Measurements from ENCODE around the gene TPM4. TPM values are rescaled to one million over a fixed set of nuclear protein-coding genes. Genes with fewer than 3 reads are reported as not detected.

The TPM4 gene
- total and polyA plus RNA-seq, 2 experiments from 2014 or later = 223 to 288 TPM

DNA sequence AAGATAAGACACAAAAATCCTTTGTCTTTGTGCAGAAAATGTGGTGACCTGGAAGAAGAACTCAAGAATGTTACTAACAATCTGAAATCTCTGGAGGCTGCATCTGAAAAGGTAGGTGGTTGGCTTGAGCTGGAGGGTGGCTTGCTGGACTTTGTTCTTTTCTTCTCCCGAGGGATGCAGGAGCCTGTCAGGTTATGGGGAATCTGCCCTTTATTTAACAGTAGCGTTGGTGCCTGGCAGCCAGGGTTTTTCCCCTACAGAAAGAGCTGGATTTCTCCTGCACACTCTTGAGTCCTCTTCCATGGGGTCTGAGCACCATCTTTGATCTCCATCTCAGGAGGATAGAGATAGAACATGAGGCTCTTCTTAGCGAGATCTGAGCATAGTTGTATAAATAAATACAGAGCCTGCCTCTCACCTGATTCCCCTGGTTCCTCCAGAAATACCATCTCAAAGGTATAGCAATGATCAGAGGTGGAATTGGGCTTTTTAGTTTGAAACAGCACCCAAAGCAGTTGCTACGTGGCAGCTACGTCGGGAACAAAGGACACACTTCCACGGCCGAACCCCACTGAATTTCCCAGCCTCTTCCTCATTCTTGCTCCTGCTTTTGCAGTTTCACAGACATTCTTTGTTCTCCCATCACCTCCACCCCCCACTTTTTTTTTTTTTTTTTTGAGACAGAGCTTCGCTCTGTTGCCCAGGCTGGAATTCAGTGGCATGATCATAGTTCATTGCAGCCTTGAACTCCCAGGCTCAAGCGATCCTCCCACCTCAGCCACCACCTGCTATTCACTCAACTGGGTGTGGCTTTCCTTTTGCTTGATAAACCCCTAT, 12.9 kb downstream of the TPM4 start:
- Histone ChIP-seq H2AFZ (no peak overlapping the region), H3K36me3 (ENCODE audit: insufficient read depth) (peaks cover 93% of the 10 kb centered on the region), H3K4me2 (no peak overlapping the region), H3K79me2 (replicated peaks; ENCODE audit: insufficient read depth) (peaks cover 9% of the 10 kb centered on the region), H3K4me3 (no peak overlapping the region), H3K27me3 (ENCODE audit: insufficient read depth) (no peaks in the 10 kb centered on the region), H4K20me1 (replicated peaks; ENCODE audit: insufficient read depth) (peaks cover 22% of the 10 kb centered on the region), H3F3A (replicated peaks; ENCODE audit: low read depth) (0 out of 2 replicates have a peak, but pooled peaks cover 6% of the 10 kb centered on the region), H3K27ac (ENCODE audit: low read depth) (0 out of 2 replicates have a peak overlapping the region, but pooled peaks have one; percentile 59), H3K4me1 (ENCODE audit: insufficient read depth) (no peaks in the 10 kb centered on the region), H3K9me2 (ENCODE audit: insufficient read depth) (no peaks in the 10 kb centered on the region)
- H3K9me3 Mint-ChIP-seq = no peaks in the 10 kb centered on the region
- peaks cover 96% of the 10 kb centered on the region for H3K36me3 Mint-ChIP-seq (ENCODE audit: low read depth)
- no peak overlapping the region for H3K4me3 Mint-ChIP-seq
- no peak for DNase-seq (ENCODE audit: low spot score)
- TF ChIP-seq ZNF331 (CRISPR knock-in tag; IDR thresholded peaks at IDR 0.05; ENCODE audit: low read depth) = no peak
- no peak for TF ChIP-seq JUNB (IDR thresholded peaks at IDR 0.05; ENCODE audit: unreplicated experiment)
- TF ChIP-seq, protein P1, sequence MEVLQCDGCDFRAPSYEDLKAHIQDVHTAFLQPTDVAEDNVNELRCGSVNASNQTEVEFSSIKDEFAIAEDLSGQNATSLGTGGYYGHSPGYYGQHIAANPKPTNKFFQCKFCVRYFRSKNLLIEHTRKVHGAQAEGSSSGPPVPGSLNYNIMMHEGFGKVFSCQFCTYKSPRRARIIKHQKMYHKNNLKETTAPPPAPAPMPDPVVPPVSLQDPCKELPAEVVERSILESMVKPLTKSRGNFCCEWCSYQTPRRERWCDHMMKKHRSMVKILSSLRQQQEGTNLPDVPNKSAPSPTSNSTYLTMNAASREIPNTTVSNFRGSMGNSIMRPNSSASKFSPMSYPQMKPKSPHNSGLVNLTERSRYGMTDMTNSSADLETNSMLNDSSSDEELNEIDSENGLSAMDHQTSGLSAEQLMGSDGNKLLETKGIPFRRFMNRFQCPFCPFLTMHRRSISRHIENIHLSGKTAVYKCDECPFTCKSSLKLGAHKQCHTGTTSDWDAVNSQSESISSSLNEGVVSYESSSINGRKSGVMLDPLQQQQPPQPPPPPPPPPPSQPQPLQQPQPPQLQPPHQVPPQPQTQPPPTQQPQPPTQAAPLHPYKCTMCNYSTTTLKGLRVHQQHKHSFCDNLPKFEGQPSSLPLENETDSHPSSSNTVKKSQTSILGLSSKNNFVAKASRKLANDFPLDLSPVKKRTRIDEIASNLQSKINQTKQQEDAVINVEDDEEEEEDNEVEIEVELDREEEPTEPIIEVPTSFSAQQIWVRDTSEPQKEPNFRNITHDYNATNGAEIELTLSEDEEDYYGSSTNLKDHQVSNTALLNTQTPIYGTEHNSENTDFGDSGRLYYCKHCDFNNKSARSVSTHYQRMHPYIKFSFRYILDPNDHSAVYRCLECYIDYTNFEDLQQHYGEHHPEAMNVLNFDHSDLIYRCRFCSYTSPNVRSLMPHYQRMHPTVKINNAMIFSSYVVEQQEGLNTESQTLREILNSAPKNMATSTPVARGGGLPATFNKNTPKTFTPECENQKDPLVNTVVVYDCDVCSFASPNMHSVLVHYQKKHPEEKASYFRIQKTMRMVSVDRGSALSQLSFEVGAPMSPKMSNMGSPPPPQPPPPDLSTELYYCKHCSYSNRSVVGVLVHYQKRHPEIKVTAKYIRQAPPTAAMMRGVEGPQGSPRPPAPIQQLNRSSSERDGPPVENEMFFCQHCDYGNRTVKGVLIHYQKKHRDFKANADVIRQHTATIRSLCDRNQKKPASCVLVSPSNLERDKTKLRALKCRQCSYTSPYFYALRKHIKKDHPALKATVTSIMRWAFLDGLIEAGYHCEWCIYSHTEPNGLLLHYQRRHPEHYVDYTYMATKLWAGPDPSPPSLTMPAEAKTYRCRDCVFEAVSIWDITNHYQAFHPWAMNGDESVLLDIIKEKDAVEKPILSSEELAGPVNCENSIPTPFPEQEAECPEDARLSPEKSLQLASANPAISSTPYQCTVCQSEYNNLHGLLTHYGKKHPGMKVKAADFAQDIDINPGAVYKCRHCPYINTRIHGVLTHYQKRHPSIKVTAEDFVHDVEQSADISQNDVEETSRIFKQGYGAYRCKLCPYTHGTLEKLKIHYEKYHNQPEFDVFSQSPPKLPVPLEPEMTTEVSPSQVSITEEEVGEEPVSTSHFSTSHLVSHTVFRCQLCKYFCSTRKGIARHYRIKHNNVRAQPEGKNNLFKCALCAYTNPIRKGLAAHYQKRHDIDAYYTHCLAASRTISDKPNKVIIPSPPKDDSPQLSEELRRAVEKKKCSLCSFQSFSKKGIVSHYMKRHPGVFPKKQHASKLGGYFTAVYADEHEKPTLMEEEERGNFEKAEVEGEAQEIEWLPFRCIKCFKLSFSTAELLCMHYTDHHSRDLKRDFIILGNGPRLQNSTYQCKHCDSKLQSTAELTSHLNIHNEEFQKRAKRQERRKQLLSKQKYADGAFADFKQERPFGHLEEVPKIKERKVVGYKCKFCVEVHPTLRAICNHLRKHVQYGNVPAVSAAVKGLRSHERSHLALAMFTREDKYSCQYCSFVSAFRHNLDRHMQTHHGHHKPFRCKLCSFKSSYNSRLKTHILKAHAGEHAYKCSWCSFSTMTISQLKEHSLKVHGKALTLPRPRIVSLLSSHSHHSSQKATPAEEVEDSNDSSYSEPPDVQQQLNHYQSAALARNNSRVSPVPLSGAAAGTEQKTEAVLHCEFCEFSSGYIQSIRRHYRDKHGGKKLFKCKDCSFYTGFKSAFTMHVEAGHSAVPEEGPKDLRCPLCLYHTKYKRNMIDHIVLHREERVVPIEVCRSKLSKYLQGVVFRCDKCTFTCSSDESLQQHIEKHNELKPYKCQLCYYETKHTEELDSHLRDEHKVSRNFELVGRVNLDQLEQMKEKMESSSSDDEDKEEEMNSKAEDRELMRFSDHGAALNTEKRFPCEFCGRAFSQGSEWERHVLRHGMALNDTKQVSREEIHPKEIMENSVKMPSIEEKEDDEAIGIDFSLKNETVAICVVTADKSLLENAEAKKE (CRISPR knock-in tag; IDR thresholded peaks at IDR 0.05) = no peak
- TF ChIP-seq EZH2 (IDR thresholded peaks at IDR 0.05; ENCODE audit: low read depth, unreplicated experiment) = no peak
- no peak for TF ChIP-seq EZH2phosphoT487 (IDR thresholded peaks at IDR 0.05; ENCODE audit: unreplicated experiment)
- no peak for TF ChIP-seq STAT1 (IDR thresholded peaks at IDR 0.05; ENCODE audit: unreplicated experiment)
- TF ChIP-seq NANOG (IDR thresholded peaks at IDR 0.05; ENCODE audit: borderline replicate concordance) = no peak
- TF ChIP-seq, protein P2, sequence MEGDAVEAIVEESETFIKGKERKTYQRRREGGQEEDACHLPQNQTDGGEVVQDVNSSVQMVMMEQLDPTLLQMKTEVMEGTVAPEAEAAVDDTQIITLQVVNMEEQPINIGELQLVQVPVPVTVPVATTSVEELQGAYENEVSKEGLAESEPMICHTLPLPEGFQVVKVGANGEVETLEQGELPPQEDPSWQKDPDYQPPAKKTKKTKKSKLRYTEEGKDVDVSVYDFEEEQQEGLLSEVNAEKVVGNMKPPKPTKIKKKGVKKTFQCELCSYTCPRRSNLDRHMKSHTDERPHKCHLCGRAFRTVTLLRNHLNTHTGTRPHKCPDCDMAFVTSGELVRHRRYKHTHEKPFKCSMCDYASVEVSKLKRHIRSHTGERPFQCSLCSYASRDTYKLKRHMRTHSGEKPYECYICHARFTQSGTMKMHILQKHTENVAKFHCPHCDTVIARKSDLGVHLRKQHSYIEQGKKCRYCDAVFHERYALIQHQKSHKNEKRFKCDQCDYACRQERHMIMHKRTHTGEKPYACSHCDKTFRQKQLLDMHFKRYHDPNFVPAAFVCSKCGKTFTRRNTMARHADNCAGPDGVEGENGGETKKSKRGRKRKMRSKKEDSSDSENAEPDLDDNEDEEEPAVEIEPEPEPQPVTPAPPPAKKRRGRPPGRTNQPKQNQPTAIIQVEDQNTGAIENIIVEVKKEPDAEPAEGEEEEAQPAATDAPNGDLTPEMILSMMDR (conservative IDR thresholded peaks at IDR 0.05; ENCODE audit: low read depth in 2 of 2) = no peak
- no peak for TF ChIP-seq ZNF114 (CRISPR knock-in tag; IDR thresholded peaks at IDR 0.05)
- TF ChIP-seq CREB1 (CRISPR knock-in tag; IDR thresholded peaks at IDR 0.05; ENCODE audit: low read depth) = no peak
- TF ChIP-seq, protein P3, sequence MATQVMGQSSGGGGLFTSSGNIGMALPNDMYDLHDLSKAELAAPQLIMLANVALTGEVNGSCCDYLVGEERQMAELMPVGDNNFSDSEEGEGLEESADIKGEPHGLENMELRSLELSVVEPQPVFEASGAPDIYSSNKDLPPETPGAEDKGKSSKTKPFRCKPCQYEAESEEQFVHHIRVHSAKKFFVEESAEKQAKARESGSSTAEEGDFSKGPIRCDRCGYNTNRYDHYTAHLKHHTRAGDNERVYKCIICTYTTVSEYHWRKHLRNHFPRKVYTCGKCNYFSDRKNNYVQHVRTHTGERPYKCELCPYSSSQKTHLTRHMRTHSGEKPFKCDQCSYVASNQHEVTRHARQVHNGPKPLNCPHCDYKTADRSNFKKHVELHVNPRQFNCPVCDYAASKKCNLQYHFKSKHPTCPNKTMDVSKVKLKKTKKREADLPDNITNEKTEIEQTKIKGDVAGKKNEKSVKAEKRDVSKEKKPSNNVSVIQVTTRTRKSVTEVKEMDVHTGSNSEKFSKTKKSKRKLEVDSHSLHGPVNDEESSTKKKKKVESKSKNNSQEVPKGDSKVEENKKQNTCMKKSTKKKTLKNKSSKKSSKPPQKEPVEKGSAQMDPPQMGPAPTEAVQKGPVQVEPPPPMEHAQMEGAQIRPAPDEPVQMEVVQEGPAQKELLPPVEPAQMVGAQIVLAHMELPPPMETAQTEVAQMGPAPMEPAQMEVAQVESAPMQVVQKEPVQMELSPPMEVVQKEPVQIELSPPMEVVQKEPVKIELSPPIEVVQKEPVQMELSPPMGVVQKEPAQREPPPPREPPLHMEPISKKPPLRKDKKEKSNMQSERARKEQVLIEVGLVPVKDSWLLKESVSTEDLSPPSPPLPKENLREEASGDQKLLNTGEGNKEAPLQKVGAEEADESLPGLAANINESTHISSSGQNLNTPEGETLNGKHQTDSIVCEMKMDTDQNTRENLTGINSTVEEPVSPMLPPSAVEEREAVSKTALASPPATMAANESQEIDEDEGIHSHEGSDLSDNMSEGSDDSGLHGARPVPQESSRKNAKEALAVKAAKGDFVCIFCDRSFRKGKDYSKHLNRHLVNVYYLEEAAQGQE (IDR thresholded peaks at IDR 0.05; ENCODE audit: unreplicated experiment) = no peak
- TF ChIP-seq, protein P4, sequence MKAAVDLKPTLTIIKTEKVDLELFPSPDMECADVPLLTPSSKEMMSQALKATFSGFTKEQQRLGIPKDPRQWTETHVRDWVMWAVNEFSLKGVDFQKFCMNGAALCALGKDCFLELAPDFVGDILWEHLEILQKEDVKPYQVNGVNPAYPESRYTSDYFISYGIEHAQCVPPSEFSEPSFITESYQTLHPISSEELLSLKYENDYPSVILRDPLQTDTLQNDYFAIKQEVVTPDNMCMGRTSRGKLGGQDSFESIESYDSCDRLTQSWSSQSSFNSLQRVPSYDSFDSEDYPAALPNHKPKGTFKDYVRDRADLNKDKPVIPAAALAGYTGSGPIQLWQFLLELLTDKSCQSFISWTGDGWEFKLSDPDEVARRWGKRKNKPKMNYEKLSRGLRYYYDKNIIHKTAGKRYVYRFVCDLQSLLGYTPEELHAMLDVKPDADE (IDR thresholded peaks at IDR 0.05) = no peak
- no peak for TF ChIP-seq POLR2AphosphoS5 (IDR thresholded peaks at IDR 0.05; ENCODE audit: low read depth)
- no peak for ATAC-seq
- H3K27me3 Mint-ChIP-seq (ENCODE audit: insufficient read depth, low read depth, poor library complexity) = peaks cover 13% of the 10 kb centered on the region
- H3K4me1 Mint-ChIP-seq = no peaks in the 10 kb centered on the region
- no peak overlapping the region; the same call in 1 of the 2 replicates for H3K27ac Mint-ChIP-seq
